Measurements from ENCODE around the gene LYZL1.
A peak's percentile ranks its signal among the peaks of the same experiment; 100 is the strongest.
"Not testable (repeated sequence)": the region's sequence is repeated elsewhere in the genome, so short reads cannot be mapped to it uniquely, and the experiment has no call there.

LYZL1 gene

GRCh38 chr10:29288906-29289305 is at the start of gene LYZL1:
TSS of gene LYZL1 (plus strand) at chr10:29289070. CDS start at chr10:29291868, 2,798 bp downstream.
- DNase-seq = not testable (repeated sequence)

- peak; percentile 20 for DNase-seq
These were observed 49.0 kb upstream of the LYZL1 start for GRCh38 chr10:29239569-29240472.

GRCh38 chr10:29240986-29241660 is 47.7 kb upstream of the LYZL1 start:
- no peak for DNase-seq

- DNase-seq = no peak
These were observed 46.9 kb upstream of the LYZL1 start for GRCh38 chr10:29241925-29242324.

- DNase-seq = no peak
These were observed 45.8 kb upstream of the LYZL1 start for GRCh38 chr10:29243066-29243465.

GRCh38 chr10:29243750-29244149 is 45.1 kb upstream of the LYZL1 start:
- DNase-seq = no peak

GRCh38 chr10:29244978-29245377 is 43.9 kb upstream of the LYZL1 start:
- no peak for DNase-seq

GRCh38 chr10:29245476-29245875 is 43.4 kb upstream of the LYZL1 start:
- DNase-seq = no peak

- DNase-seq = no peak
These were observed 42.4 kb upstream of the LYZL1 start for GRCh38 chr10:29246449-29246848.

GRCh38 chr10:29248158-29248557 is 40.7 kb upstream of the LYZL1 start:
- DNase-seq = no peak

- DNase-seq = no peak
These were observed 39.9 kb upstream of the LYZL1 start for GRCh38 chr10:29249018-29249417.

- no peak for DNase-seq
These were observed 38.8 kb upstream of the LYZL1 start for GRCh38 chr10:29250066-29250465.

- DNase-seq = peak; percentile 54
These were observed 35.8 kb upstream of the LYZL1 start for GRCh38 chr10:29252811-29253689.

GRCh38 chr10:29253690-29254029 is 35.2 kb upstream of the LYZL1 start:
- DNase-seq = no peak

GRCh38 chr10:29254123-29255046 is 34.5 kb upstream of the LYZL1 start:
- peak; percentile 84 for DNase-seq

- peak; percentile 36 for DNase-seq
These were observed 33.8 kb upstream of the LYZL1 start for GRCh38 chr10:29255104-29255503.

GRCh38 chr10:29256019-29256418 is 32.9 kb upstream of the LYZL1 start:
- no peak for DNase-seq

GRCh38 chr10:29256586-29256985 is 32.3 kb upstream of the LYZL1 start:
- DNase-seq = peak; percentile 34

GRCh38 chr10:29257106-29257783 is 31.6 kb upstream of the LYZL1 start:
- peak; percentile 88 for DNase-seq

GRCh38 chr10:29257784-29258135 is 31.1 kb upstream of the LYZL1 start:
- DNase-seq = no peak

- DNase-seq = no peak
These were observed 29.4 kb upstream of the LYZL1 start for GRCh38 chr10:29259498-29259897.

GRCh38 chr10:29263506-29263905 is 25.4 kb upstream of the LYZL1 start:
- DNase-seq = no peak

Measured in fibroblast of upper back skin (primary cell).